NCI-H446 treated with DMSO at 0.1 percent for 48 hours (cell line): ENCODE measurements around the gene SLC9A5.

Experiments
- DNase-seq: peaks from one replicate; lab custom pipeline; 2025; lab: John Stamatoyannopoulos, UW

Gene SLC9A5

DNA sequence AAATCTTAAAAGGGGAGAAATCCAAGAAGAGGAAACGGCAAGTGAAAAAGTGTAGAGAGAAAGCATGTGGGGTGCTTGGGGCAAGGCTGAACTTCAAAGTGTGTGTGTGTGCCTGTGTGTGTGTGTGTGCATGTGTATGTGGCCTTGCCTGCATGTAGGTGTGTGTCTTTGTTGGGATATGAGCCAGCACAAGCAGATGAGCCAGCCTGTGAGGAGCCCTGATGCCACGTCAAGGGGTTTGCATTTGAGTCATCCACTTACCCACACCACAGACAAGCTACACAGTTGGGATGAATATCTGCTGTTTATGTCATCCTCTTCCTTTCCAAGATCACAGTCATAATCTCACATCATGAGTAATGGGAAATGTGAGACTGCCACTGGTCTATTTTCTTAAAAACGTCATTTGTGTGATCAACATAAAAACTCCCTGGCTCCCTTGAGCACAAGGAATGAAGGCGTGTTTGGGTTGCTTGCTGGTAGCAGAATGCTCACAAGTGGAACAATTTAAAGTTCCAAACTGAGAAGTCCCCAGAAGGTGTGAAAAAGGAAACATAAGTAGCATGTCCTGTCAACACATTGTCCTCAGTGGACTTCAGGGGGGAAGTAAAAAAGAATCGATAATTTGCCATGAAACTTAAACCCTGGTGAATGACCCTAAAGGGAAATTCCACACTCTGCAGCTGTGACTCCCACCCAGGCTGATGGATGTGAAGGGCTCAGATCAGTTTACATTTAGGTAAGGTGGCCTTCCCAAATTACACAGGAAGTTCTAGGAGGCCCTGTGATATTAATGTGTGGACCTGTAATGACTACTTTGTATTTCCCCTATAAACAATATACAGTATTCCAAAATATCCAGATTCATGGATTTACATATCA lies 63.1 kb downstream of the SLC9A5 start:
- no peak for DNase-seq

DNA sequence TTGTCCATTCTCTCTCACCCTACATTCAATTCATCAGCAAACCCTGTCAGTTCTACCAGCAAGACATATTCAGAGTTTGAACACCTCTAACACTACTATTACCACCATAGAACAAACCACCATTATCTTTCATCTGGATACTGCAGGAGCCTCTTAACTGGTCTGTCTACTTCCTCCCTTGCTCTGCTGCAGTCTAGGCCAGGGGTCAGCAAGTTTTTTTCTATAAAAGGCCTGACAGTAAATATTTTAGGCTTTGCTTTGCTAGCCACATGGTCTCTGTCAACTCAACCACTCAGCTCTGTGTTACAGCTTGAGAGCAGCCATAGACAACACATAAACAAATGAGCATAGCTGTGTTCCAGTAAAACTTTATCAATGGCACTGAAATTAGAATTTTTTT lies 63.9 kb downstream of the SLC9A5 start:
- no peak for DNase-seq

DNA sequence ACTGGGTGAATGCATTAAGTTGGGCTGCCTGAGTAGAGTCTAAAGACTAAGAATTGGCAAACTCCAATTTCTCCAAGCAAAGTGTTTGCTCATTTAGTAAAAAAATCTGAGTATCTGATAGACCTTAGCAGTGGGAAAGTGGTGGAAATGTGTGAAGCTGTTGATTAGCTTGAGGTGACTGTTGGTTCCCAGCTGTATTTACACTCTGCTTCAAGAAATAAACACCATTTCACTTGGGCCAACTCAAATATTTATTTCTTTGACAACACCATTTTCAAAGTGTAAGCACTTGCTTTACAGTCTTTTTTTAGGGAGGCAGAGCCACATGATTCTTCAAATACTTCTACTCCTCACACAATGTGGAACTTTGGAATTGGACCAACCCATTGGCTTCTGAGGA lies 69.1 kb downstream of the SLC9A5 start:
- no peak for DNase-seq
